Neural progenitor cell (in vitro differentiated cells): ENCODE results near the gene CDR2L.

Source experiments
- CTCF ChIP-seq: fragments of 200-600 bp; sonication (generic); IDR thresholded peaks from 2 replicates; pipeline ENCODE4 v1.5.1; 2017; ENCODE audit warnings: antibody characterized with exemption, mild to moderate bottlenecking
- EZH2 ChIP-seq: fragments of 200-600 bp; sonication (generic); IDR thresholded peaks from 2 replicates; pipeline ENCODE4 v1.6.1; 2017; ENCODE audit warnings: antibody characterized with exemption, mild to moderate bottlenecking, moderate library complexity

GRCh38 chr17:75019146-75019545 lies 31.7 kb downstream of the CDR2L start:
- no peak for TF ChIP-seq CTCF
- TF ChIP-seq EZH2 = no peak
